Keratinocyte (primary cell): Measurements from ENCODE around the gene CCND1.

ENCODE experiments used
- CTCF ChIP-seq, 3 experiments: IDR thresholded peaks in 1 of 3; conservative IDR thresholded peaks in 1 of 3; optimal IDR thresholded peaks in 1 of 3; 2 replicates in 2 of 3; 3 replicates in 1 of 3; pipeline versions ENCODE3 to v1.5.1; 2011; ENCODE audit warnings: low read length in 3 of 3, mild to moderate bottlenecking in 3 of 3, moderate library complexity in 2 of 3, control low read depth in 1 of 3, inconsistent platforms in 1 of 3; ENCODE audit not compliant: insufficient read depth in 2 of 3; ENCODE audit errors: extremely low read depth in 1 of 3
- EZH2 ChIP-seq: IDR thresholded peaks from one replicate; pipeline ENCODE4 v1.6.1; 2012; ENCODE audit warnings: inconsistent platforms, mild to moderate bottlenecking, low read length, moderate library complexity

DNA sequence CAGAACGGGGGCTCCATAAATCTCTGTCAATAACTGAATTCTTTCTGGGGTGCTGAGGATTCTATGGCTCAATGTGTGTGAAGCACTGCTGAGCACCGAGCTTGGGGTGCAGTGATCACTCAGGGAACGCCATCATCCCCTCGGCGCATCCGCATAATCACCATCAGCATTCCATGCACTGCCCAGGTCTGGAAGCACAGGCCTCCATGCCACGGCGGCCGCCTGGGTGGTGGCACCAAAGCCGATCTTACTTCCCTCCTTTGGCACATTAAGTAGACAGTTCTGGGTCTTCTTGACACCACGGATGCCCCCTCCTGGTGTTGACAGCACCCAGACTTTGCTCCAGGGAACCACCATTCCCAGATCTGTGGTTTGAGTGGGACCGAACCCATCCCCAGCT is 18.6 kb downstream of the CCND1 start:
- no peak for TF ChIP-seq CTCF (optimal IDR thresholded peaks at IDR 0.05 in 1 of 3, IDR thresholded peaks at IDR 0.05 in 1 of 3, conservative IDR thresholded peaks at IDR 0.05 in 1 of 3; ENCODE audit: extremely low read depth in 1 of 3, insufficient read depth in 2 of 3, low read length in 3 of 3)
- no peak for TF ChIP-seq EZH2
